Erythroblast (primary cell): ENCODE data around the gene RAD51B.

Experiments used
- GATA1 ChIP-seq: IDR thresholded peaks from 2 replicates; pipeline ENCODE4 v1.6.1; 2011; ENCODE audit warnings: low read depth, mild to moderate bottlenecking, control low read depth, low read length, moderate library complexity
- POLR2A ChIP-seq: IDR thresholded peaks from 2 replicates; pipeline ENCODE4 v1.6.1; 2011; ENCODE audit warnings: mild to moderate bottlenecking, low read length

- TF ChIP-seq POLR2A (no peak), GATA1 (no peak)
Observed at GRCh38 chr14:68627868-68628604, 808.5 kb downstream of the RAD51B start.
